Peyer's patch (tissue), 4 donors: ENCODE measurements around the gene TECTB.

Source experiments
- CTCF ChIP-seq, 6 experiments: fragments of 450-650 bp in 4 of 6; fragments of 200-600 bp in 2 of 6; sonication (generic) in 1 of 6; IDR thresholded peaks; one replicate each; pipeline ENCODE4 v1.5.1; 2017 to 2019; ENCODE audit warnings: antibody characterized with exemption in 6 of 6, mild to moderate bottlenecking in 3 of 6, moderate library complexity in 1 of 6
- POLR2A ChIP-seq, 2 donors: fragments of 450-650 bp; IDR thresholded peaks; one replicate each; pipeline ENCODE4 v1.5.1; 2017; ENCODE audit warnings: antibody characterized with exemption in 2 of 2, mild to moderate bottlenecking in 2 of 2, moderate library complexity in 2 of 2

GRCh38 chr10:112286837-112287818 is 3.9 kb downstream of the TECTB start:
- TF ChIP-seq CTCF (IDR thresholded peaks at IDR 0.05) (no peak), POLR2A (IDR thresholded peaks at IDR 0.05) (no peak)
